OCI-LY7 (cell line): ENCODE measurements around the gene INHBE. TPM values are rescaled to one million over a fixed set of nuclear protein-coding genes. Genes with fewer than 3 reads are reported as not detected.

Source experiments
- BruUV-seq: library from RNA; stranded (reverse); fragments of 400-500 nt; replicated peaks from 2 replicates; lab custom pipeline; 2021; lab: Mats Ljungman, UMichigan
- CTCF ChIA-PET: fragments of 300-600 bp; sonication (Branson Sonifier 250); formaldehyde crosslinking; loops from one replicate; lab custom pipeline; 2022; ENCODE audit warnings: antibody characterized with exemption; ENCODE audit not compliant: unreplicated experiment; lab: Charles Lee
- POLR2A ChIA-PET: fragments of 300-600 bp; sonication (Branson Sonifier 250); formaldehyde crosslinking; loops from one replicate; lab custom pipeline; 2022; ENCODE audit warnings: antibody characterized with exemption; lab: Charles Lee
- DNase-seq: peaks from one replicate; pipeline ENCODE4 v3.0.0-alpha.2; 2015; ENCODE audit warnings: low spot score
- H2AFZ ChIP-seq: fragments of 200-600 bp; sonication (generic), shearing (Covaris generic); 2 replicates; pipeline ENCODE4 v1.6.1; 2014; ENCODE audit warnings: mild to moderate bottlenecking, antibody characterized with exemption, low read length, moderate library complexity
- H3K27ac ChIP-seq: fragments of 200-600 bp; sonication (generic); 2 replicates; pipeline ENCODE4 v1.5.1; 2014; ENCODE audit warnings: mixed run types, low read depth, mild to moderate bottlenecking, moderate library complexity, low read length, inconsistent platforms; ENCODE audit not compliant: poor library complexity, severe bottlenecking
- H3K36me3 ChIP-seq: fragments of 200-600 bp; sonication (generic); 2 replicates; pipeline ENCODE4 v1.6.1; 2014; ENCODE audit warnings: mild to moderate bottlenecking, antibody characterized with exemption, low read length, moderate library complexity, mixed read lengths; ENCODE audit not compliant: insufficient read depth
- H3K4me1 ChIP-seq: fragments of 200-600 bp; sonication (generic); 2 replicates; pipeline ENCODE4 v1.5.1; 2014; ENCODE audit warnings: mild to moderate bottlenecking, low read length; ENCODE audit not compliant: insufficient read depth, poor library complexity, severe bottlenecking
- H3K4me2 ChIP-seq: fragments of 200-600 bp; sonication (generic); 2 replicates; pipeline ENCODE4 v1.6.1; 2014; ENCODE audit warnings: mild to moderate bottlenecking, low read length
- H3K4me3 ChIP-seq: fragments of 200-600 bp; sonication (generic); 2 replicates; pipeline ENCODE4 v1.5.1; 2014; ENCODE audit warnings: mild to moderate bottlenecking, low read depth, low read length; ENCODE audit not compliant: poor library complexity, severe bottlenecking
- H3K79me2 ChIP-seq: fragments of 200-600 bp; sonication (generic); 2 replicates; pipeline ENCODE4 v1.6.1; 2016; ENCODE audit warnings: low read depth, mild to moderate bottlenecking, low read length, moderate library complexity, mixed read lengths; ENCODE audit not compliant: insufficient read depth
- H3K9me2 ChIP-seq: fragments of 200-600 bp; sonication (generic); 2 replicates; pipeline ENCODE4 v1.6.1; 2016; ENCODE audit warnings: mild to moderate bottlenecking, low read length, mixed read lengths; ENCODE audit not compliant: insufficient read depth
- H3K9me3 ChIP-seq: fragments of 200-600 bp; sonication (generic); 2 replicates; pipeline ENCODE4 v1.6.1; 2014; ENCODE audit warnings: mild to moderate bottlenecking, mixed run types, low read length, mixed read lengths
- H4K20me1 ChIP-seq: fragments of 200-600 bp; sonication (generic); 2 replicates; pipeline ENCODE4 v1.6.1; 2014; ENCODE audit warnings: mild to moderate bottlenecking, antibody characterized with exemption, low read length, moderate library complexity, mixed read lengths; ENCODE audit not compliant: insufficient read depth
- CTCF ChIP-seq: fragments of 200-600 bp; sonication (generic); conservative IDR thresholded peaks from 2 replicates; pipeline ENCODE4 v1.5.1; 2014; ENCODE audit warnings: mild to moderate bottlenecking, antibody characterized with exemption, low read length, moderate library complexity, mixed read lengths
- EZH2phosphoT487 ChIP-seq: fragments of 200-600 bp; sonication (generic); IDR thresholded peaks from 2 replicates; pipeline ENCODE4 v1.6.1; 2018; ENCODE audit warnings: low read depth, borderline replicate concordance, mild to moderate bottlenecking, mixed run types, antibody characterized with exemption, low read length, moderate library complexity, mixed read lengths
- intact Hi-C: fragments of 100-400 bp; cut with micrococcal nuclease; formaldehyde crosslinking; loops from one replicate; pipeline ENCODE4 v1.10.0; 2022; ENCODE audit not compliant: unreplicated experiment
- total RNA-seq, 2 experiments: library from RNA; depleted of rRNA in 1 of 2; stranded (reverse); fragments of >200 nt in 1 of 2; shearing (Covaris generic) in 1 of 2; gene quantifications; 2 replicates each; pipeline ENCODE4 v1.2.3, GENCODE V29; 2014 to 2022

The INHBE gene
- total RNA-seq, 2 experiments from 2014 or later: 3.2 to 4.0 TPM

- Histone ChIP-seq H3K9me3 (no peaks in the 10 kb centered on the region), H3K4me1 (peaks cover 30% of the 10 kb centered on the region), H3K4me3 (peak overlapping the region; percentile 70), H3K79me2 (peaks cover 14% of the 10 kb centered on the region), H4K20me1 (no peaks in the 10 kb centered on the region), H3K4me2 (peak overlapping the region; percentile 78), H3K9me2 (no peaks in the 10 kb centered on the region), H2AFZ (peak overlapping the region; percentile 83; the same call in 1 of the 2 replicates), H3K27ac (peak overlapping the region; percentile 59), H3K36me3 (no peaks in the 10 kb centered on the region)
- CTCF ChIA-PET: no interaction called here
- DNase-seq: no peak
- POLR2A ChIA-PET: interaction anchor here (0.6 to 1.9 kb wide), 2 partner anchors 21 to 731 kb away, joined by 6 to 8 read pairs; no protein-coding TSS in a partner anchor
- intact Hi-C loops: loop anchor here (1.0 kb wide), 1 partner anchor 46 kb away; no protein-coding TSS in a partner anchor
- no peak for TF ChIP-seq EZH2phosphoT487
- no peak for TF ChIP-seq CTCF
- no TSS peak for BruUV-seq
These were observed 23.4 kb upstream of the INHBE start for GRCh38 chr12:57431654-57432188.

GRCh38 chr12:57433370-57433769, 21.7 kb upstream of the INHBE start:
- H2AFZ ChIP-seq: no peak overlapping the region
- ChIA-PET POLR2A (interaction anchor here (1.2 to 1.9 kb wide), 3 partner anchors 11 to 359 kb away, joined by 3 to 8 read pairs (median 3); no protein-coding TSS in a partner anchor), CTCF (no interaction called here)
- intact Hi-C loops: no loop called here
- H3K9me2 ChIP-seq: no peaks in the 10 kb centered on the region
- no peak overlapping the region for H3K27ac ChIP-seq
- no peak for DNase-seq
- no peak overlapping the region for H3K4me2 ChIP-seq
- H3K4me1 ChIP-seq: peaks cover 30% of the 10 kb centered on the region
- TF ChIP-seq CTCF (no peak), EZH2phosphoT487 (no peak)
- no peaks in the 10 kb centered on the region for H3K9me3 ChIP-seq
- H3K79me2 ChIP-seq: peaks cover 14% of the 10 kb centered on the region
- no TSS peak for BruUV-seq
- H3K36me3 ChIP-seq: no peaks in the 10 kb centered on the region
- no peak overlapping the region for H3K4me3 ChIP-seq
- no peaks in the 10 kb centered on the region for H4K20me1 ChIP-seq

- ChIA-PET POLR2A (no interaction called here), CTCF (no interaction called here)
- no peaks in the 10 kb centered on the region for H3K9me3 ChIP-seq
- H3K4me3 ChIP-seq: no peak within 1 kb of the TSS
- H2AFZ ChIP-seq: peak within 1 kb of the TSS; percentile 62; the same call in 1 of the 2 replicates
- H3K9me2 ChIP-seq: no peaks in the 10 kb centered on the region
- H3K4me1 ChIP-seq: peaks cover 17% of the 10 kb centered on the region
- H3K36me3 ChIP-seq: no peaks in the 10 kb centered on the region
- peaks cover 6% of the 10 kb centered on the region for H3K79me2 ChIP-seq
- TF ChIP-seq EZH2phosphoT487 (no peak), CTCF (no peak)
- intact Hi-C loops: no loop called here
- no peak within 1 kb of the TSS for H3K27ac ChIP-seq
- no peak for DNase-seq
- H4K20me1 ChIP-seq: no peaks in the 10 kb centered on the region
- H3K4me2 ChIP-seq: no peak within 1 kb of the TSS
- BruUV-seq: no TSS peak
These were observed 20.4 kb upstream of the INHBE start, which contains the start of gene INHBC for GRCh38 chr12:57434517-57435223. Gene INHBC, plus strand, starts transcription at chr12:57434784. Its CDS starts 103 bp downstream, at chr12:57434887.
